AG04450 (cell line): ENCODE results near the gene CCSER1. TPM values are rescaled to one million over a fixed set of nuclear protein-coding genes. Genes with fewer than 3 reads are reported as not detected.
"Not testable (repeated sequence)": the region's sequence is repeated elsewhere in the genome, so short reads cannot be mapped to it uniquely, and the experiment has no call there.

Source experiments
- CTCF ChIA-PET: fragments of 300-600, 350-600 bp; formaldehyde crosslinking; extraction: SDS; loops from one replicate; lab custom pipeline; 2022; ENCODE audit warnings: antibody characterized with exemption, inconsistent platforms; lab: Charles Lee
- POLR2A ChIA-PET: fragments of 350-600 bp; formaldehyde crosslinking; extraction: SDS; loops from one replicate; lab custom pipeline; 2021; ENCODE audit warnings: antibody characterized with exemption, inconsistent platforms; lab: Yijun Ruan, JAX
- DNase-seq: peaks from one replicate; pipeline ENCODE4 v3.0.0-alpha.2; 2011; ENCODE audit warnings: low read depth, low spot score
- H3K27ac ChIP-seq: one replicate; pipeline ENCODE4 v1.5.1; 2012; ENCODE audit warnings: low read depth, low read length, control low read depth
- H3K27me3 ChIP-seq: one replicate; pipeline ENCODE4 v1.6.0; 2012; ENCODE audit warnings: low read length; ENCODE audit not compliant: control insufficient read depth, insufficient read depth
- H3K4me3 ChIP-seq: 2 replicates; pipeline ENCODE4 v1.5.1; 2011; ENCODE audit warnings: mild to moderate bottlenecking, low read depth, low read length, control low read depth
- H3K9me3 ChIP-seq: 2 replicates; pipeline ENCODE4 v1.5.1; 2012; ENCODE audit warnings: low read length; ENCODE audit not compliant: control insufficient read depth, insufficient read depth
- polyA plus RNA-seq: library from polyadenylated mRNA; depleted of rRNA; stranded (reverse); fragments of >200 nt; gene quantifications from 2 replicates; pipeline ENCODE4 v1.2.3, GENCODE V29; 2011
- TF ChIP-seq, protein P1 (sequence below): IDR thresholded peaks from 2 replicates; pipeline ENCODE4 v1.5.1; 2011; ENCODE audit warnings: low read depth, low read length, control low read depth, inconsistent platforms

Gene CCSER1
- polyA plus RNA-seq, 1 experiment: not detected

- POLR2A ChIA-PET: no interaction called here
- no peak overlapping the region for H3K4me3 ChIP-seq
- no peak overlapping the region for H3K27ac ChIP-seq
- no peaks in the 10 kb centered on the region for H3K9me3 ChIP-seq
- no peaks in the 10 kb centered on the region for H3K27me3 ChIP-seq
- DNase-seq: no peak
- TF ChIP-seq, protein P1, sequence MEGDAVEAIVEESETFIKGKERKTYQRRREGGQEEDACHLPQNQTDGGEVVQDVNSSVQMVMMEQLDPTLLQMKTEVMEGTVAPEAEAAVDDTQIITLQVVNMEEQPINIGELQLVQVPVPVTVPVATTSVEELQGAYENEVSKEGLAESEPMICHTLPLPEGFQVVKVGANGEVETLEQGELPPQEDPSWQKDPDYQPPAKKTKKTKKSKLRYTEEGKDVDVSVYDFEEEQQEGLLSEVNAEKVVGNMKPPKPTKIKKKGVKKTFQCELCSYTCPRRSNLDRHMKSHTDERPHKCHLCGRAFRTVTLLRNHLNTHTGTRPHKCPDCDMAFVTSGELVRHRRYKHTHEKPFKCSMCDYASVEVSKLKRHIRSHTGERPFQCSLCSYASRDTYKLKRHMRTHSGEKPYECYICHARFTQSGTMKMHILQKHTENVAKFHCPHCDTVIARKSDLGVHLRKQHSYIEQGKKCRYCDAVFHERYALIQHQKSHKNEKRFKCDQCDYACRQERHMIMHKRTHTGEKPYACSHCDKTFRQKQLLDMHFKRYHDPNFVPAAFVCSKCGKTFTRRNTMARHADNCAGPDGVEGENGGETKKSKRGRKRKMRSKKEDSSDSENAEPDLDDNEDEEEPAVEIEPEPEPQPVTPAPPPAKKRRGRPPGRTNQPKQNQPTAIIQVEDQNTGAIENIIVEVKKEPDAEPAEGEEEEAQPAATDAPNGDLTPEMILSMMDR: no peak
- CTCF ChIA-PET: no interaction called here
Observed at GRCh38 chr4:90689739-90690138, 562.5 kb downstream of the CCSER1 start.

GRCh38 chr4:90695411-90695810 is 568.2 kb downstream of the CCSER1 start:
- ChIA-PET POLR2A (no interaction called here), CTCF (no interaction called here)
- no peaks in the 10 kb centered on the region for H3K27me3 ChIP-seq
- no peaks in the 10 kb centered on the region for H3K9me3 ChIP-seq
- no peak for DNase-seq
- TF ChIP-seq, protein P1: no peak
- H3K27ac ChIP-seq: no peak overlapping the region
- no peak overlapping the region for H3K4me3 ChIP-seq

DNA sequence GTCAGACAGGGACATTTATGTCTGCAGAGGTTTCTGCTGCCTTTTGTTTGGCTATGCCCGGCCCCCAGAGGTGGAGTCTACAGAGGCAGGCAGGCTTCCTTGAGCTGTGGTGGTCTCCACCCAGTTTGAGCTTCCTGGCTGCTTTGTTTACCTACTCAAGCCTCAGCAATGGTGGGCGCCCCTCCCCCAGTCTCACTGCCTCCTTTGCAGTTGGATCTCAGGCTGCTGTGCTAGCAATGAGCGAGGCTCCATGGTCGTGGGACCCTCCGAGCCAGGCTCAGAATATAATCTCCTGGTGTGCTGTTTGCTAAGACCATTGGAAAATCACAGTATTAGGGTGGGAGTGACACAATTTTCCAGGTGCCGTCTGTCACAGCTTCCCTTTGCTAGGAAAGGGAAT is 578.3 kb downstream of the CCSER1 start:
- H3K9me3 ChIP-seq, H3K27ac ChIP-seq, CTCF ChIA-PET, POLR2A ChIA-PET, H3K4me3 ChIP-seq, H3K27me3 ChIP-seq, DNase-seq: not testable (repeated sequence)

DNA sequence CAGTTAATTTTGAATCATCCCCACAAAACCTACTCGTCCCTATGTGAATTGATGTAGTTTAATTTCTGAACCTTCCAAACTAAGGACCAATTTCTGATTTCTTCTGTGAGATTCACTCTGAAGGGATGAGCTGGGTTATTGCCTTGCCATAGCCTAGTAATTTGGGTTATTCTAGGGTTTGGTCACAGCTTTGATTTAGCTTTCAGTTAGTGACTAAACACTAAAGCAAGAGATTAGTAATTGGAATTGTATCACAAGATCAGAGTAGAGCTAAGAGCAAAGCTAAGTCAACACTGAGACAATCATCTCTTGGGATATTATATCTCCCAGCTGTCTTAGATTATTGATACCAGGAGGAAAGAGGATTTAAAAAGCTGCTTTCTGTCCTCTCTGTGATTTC is 588.0 kb downstream of the CCSER1 start:
- POLR2A ChIA-PET: no interaction called here
- DNase-seq: no peak
- Histone ChIP-seq H3K4me3 (no peak overlapping the region), H3K27ac (no peak overlapping the region), H3K27me3 (no peaks in the 10 kb centered on the region), H3K9me3 (peaks cover 3% of the 10 kb centered on the region; the same call in 1 of the 2 replicates)
- CTCF ChIA-PET: no interaction called here
- TF ChIP-seq, protein P1: no peak

DNA sequence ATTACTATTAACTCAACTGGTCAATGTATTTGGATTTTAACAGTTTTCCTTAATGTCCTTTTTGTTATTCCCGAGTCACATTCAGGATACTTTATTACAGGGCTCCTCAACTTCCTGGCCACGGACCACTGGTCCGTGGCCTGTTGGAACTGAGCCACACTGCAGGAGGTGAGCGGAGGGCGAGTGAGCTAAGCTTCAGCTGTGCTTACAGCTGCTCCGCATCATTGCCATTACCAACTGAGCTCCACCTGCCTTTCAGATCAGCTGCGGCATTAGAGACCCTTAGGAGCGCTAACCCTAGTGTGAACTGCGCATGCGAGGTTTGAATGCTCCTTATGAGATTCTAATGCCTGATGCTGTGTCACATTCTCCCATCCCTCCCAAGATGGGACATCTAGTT is 591.7 kb downstream of the CCSER1 start:
- ChIA-PET POLR2A (no interaction called here), CTCF (no interaction called here)
- Histone ChIP-seq H3K27ac (no peak overlapping the region), H3K4me3 (no peak overlapping the region), H3K27me3 (no peaks in the 10 kb centered on the region), H3K9me3 (0 out of 2 replicates have a peak, but pooled peaks cover 3% of the 10 kb centered on the region)
- TF ChIP-seq, protein P1: no peak
- DNase-seq: no peak

DNA sequence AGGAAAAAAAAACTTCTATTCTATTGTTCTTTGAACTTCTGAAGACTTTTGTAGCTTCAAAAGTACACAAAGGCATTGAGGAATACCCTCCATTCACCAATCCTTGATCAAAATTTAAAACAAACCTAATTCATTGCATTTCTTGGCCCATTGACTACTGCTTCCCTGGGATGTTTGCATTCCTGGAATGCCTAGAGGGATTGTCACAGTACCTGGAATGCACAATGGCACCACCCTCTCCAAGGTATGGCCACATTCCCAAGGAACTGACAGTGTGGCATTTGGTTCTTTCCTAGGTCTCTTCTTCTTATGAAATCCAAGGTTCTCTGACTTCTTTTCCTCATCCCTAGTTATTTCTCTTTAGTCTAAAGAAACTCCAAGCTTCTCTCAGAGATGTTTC is 600.7 kb downstream of the CCSER1 start:
- Histone ChIP-seq H3K4me3 (no peak overlapping the region), H3K27me3 (no peaks in the 10 kb centered on the region), H3K9me3 (no peaks in the 10 kb centered on the region; the same call in 1 of the 2 replicates), H3K27ac (no peak overlapping the region)
- TF ChIP-seq, protein P1: no peak
- ChIA-PET CTCF (no interaction called here), POLR2A (no interaction called here)
- no peak for DNase-seq
